Renal pelvis (tissue), 12 donors: ENCODE measurements around the gene TMEM86B. TPM values are rescaled to one million over a fixed set of nuclear protein-coding genes. Genes with fewer than 3 reads are reported as not detected.

Source experiments
- DNase-seq: peaks from one replicate; pipeline ENCODE4 v3.0.0-alpha.2; 2013
- long read RNA-seq, 16 experiments: transcript quantifications; one replicate each; lab custom pipeline, GENCODE V29; 2026
- polyA plus RNA-seq, 3 donors: library from polyadenylated mRNA; unstranded; fragments of 120-200 nt; gene quantifications; one replicate each; pipeline ENCODE4 v1.2.1, GENCODE V29; 2013; ENCODE audit not compliant: insufficient read length in 3 of 3

TMEM86B gene, protein sequence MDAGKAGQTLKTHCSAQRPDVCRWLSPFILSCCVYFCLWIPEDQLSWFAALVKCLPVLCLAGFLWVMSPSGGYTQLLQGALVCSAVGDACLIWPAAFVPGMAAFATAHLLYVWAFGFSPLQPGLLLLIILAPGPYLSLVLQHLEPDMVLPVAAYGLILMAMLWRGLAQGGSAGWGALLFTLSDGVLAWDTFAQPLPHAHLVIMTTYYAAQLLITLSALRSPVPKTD
- polyA plus RNA-seq: 1 to 10 TPM; 4.4 to 6.5 (median 4.6) TPM
- long read RNA-seq, donor 1: 0 reads
- long read RNA-seq, donor 2, partial matches to known transcripts: 0 of 1 reads
- long read RNA-seq, donor 2, other reads (novel, unspliced or antisense): 0 of 1 reads
- long read RNA-seq, donor 3, partial matches to known transcripts: 0 of 3 reads
- long read RNA-seq, donor 3, other reads (novel, unspliced or antisense): 0 of 3 reads
- long read RNA-seq, donor 4, partial matches to known transcripts: 0 of 2 reads
- long read RNA-seq, donor 4, other reads (novel, unspliced or antisense): 0 of 2 reads
- long read RNA-seq, donor 5, partial matches to known transcripts: 0 of 1 reads
- long read RNA-seq, donor 5, other reads (novel, unspliced or antisense): 0 of 1 reads
- long read RNA-seq, donor 6, partial matches to known transcripts: 0 of 3 reads
- long read RNA-seq, donor 6, other reads (novel, unspliced or antisense): 0 of 3 reads
- long read RNA-seq, donor 7, partial matches to known transcripts: 0 of 4 reads
- long read RNA-seq, donor 7, other reads (novel, unspliced or antisense): 0 of 4 reads
- long read RNA-seq, donor 8, partial matches to known transcripts: 0 of 4 reads
- long read RNA-seq, donor 8, other reads (novel, unspliced or antisense): 0 of 4 reads
- long read RNA-seq, donor 9, partial matches to known transcripts: 0 of 3 reads
- long read RNA-seq, donor 9, other reads (novel, unspliced or antisense): 0 of 3 reads
- long read RNA-seq, donor 10, partial matches to known transcripts: 0 of 5 reads
- long read RNA-seq, donor 10, other reads (novel, unspliced or antisense): 0 of 5 reads
- long read RNA-seq, donor 11, partial matches to known transcripts: 0 of 4 reads
- long read RNA-seq, donor 11, other reads (novel, unspliced or antisense): 0 of 4 reads
- long read RNA-seq, donor 12, partial matches to known transcripts: 0 of 5 reads
- long read RNA-seq, donor 12, other reads (novel, unspliced or antisense): 0 of 5 reads
- long read RNA-seq, donor 13, partial matches to known transcripts: 0 of 1 reads
- long read RNA-seq, donor 13, other reads (novel, unspliced or antisense): 0 of 1 reads
- long read RNA-seq, donor 14, partial matches to known transcripts: 0 of 3 reads
- long read RNA-seq, donor 14, other reads (novel, unspliced or antisense): 0 of 3 reads
- long read RNA-seq, donor 15, transcript TMEM86B-203 (2 exons, 1,508 nt): major isoform, 6 of 11 reads
- long read RNA-seq, donor 15, partial matches to known transcripts: 0 of 11 reads
- long read RNA-seq, donor 15, other reads (novel, unspliced or antisense): 0 of 11 reads
- long read RNA-seq, donor 16, partial matches to known transcripts: 0 of 4 reads
- long read RNA-seq, donor 16, other reads (novel, unspliced or antisense): 0 of 4 reads

DNA sequence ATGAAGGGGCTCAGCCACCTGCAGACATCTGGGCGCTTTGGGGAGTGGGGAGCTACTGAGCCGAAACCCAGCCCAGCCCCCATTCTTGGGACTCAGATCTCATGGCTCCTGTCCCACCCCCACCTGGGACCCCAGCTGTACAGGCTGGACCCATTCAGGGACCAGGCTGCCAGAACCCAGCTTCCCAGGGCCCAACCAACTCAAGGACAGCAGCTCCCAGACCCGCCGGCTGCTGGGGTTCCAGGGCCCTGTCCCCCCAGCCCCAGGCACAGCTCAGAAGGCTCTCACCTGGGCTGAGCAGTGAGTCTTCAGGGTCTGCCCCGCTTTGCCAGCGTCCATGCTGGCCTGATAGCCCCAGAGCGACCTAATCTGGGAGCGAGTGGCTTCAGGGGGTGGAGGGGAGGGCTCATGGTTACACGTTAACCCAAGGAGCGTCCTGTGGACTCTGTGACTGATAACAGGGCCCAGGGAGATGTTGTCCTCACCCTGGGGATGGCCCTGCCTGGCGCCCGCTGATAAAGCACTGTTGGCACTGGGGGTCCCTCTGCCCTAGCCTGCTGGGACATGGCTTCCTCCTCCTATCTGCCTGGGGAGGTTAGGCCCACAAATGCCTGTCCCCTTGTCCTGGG lies at the start of gene TMEM86B:
TSS of gene TMEM86B (minus strand) at position 361 of the 629 bp plus-strand sequence. CDS start at position 339, 22 bp downstream.
- no peak for DNase-seq

DNA sequence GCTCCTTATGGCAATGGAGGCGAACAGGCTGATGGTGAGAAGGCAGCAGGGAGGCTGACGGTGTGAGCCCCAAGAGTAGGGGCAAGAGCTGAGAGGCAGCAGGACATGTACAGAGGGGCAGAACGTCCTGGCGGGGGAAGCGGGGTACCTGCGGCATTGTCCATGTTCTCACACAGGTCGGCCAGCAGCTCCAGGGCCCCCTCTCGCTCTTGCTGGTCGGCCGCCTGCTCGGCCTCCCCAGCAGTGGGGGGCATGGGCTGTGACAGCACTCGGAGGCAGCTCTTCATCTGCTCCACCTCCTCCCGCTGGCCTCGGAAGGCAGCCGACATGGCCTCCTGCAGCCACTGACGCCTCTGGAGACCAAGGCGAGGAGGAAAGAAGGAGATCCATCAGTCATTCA lies 48.9 kb upstream of the TMEM86B start:
- DNase-seq: no peak

DNA sequence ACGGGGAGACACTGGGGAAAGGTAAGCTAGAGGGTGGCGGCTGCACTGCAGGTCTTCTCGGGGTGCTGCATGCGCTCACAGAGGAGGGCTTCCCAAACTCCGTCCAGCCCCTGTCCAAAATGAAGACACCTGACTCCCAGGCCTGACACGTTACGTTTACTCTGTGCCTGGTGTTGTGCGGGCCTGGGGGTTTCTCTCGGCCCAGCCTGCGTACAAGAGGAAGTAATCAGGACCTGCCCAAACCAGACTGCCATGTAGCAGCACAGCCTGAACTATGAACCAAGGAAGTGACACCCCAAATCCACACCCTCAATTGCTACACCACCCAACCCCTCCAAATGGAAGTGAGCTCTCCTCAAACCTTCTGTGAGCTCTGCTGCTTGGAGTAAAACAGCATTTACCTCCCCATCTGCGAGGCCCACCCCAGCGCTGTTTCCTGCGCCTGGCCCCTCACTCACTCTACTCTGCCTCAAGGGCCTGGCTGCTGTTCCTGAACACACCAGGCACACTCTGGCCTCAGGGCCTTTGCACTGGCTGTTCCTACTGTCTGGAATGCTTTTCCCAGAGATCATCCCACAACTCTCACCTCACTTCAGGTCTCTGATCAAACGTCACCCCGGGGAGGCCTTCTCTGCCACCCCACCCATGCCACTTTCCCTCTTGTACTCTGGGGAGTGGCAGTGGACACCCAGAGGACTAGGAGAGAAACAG lies 48.3 kb upstream of the TMEM86B start:
- DNase-seq: no peak

DNA sequence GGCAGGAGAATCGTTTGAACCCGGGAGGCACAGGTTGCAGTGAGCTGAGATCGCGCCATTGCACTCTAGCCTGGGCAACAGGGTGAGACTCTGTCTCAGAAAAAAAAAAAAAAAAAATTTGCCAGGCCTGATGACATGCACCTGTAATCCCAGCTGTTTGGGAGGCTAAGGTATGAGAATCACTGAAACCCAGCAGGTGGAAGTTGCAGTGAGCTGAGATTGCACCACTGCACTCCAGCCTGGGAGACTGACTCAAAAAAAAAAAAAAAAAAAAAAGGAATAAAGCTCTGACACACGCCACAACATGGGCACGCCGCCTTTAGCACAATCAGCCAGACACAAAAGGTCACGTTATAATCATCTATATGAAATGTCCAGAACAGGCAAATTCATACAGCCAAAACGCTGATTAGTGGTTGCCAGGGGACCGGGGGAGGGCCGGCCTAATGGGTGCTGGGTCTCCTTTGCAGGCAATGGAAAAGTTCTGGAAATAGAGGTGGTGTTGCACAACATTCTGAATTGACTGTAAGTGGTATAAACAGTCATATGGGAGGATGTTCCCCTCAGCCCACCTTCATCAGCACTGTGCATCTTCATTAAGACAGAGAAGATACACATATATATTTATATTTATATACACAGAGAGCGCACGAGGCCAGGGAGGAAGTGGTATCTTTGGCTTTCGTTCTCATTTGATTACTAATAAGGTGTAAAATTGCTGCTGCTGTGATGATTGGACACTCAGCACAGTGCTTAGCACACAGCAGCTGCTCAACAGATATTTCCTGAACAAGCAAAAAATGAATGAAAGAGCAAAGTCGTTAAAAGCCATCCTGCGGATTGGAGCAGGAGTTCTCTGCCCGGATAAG lies 47.5 kb upstream of the TMEM86B start:
- no peak for DNase-seq

DNA sequence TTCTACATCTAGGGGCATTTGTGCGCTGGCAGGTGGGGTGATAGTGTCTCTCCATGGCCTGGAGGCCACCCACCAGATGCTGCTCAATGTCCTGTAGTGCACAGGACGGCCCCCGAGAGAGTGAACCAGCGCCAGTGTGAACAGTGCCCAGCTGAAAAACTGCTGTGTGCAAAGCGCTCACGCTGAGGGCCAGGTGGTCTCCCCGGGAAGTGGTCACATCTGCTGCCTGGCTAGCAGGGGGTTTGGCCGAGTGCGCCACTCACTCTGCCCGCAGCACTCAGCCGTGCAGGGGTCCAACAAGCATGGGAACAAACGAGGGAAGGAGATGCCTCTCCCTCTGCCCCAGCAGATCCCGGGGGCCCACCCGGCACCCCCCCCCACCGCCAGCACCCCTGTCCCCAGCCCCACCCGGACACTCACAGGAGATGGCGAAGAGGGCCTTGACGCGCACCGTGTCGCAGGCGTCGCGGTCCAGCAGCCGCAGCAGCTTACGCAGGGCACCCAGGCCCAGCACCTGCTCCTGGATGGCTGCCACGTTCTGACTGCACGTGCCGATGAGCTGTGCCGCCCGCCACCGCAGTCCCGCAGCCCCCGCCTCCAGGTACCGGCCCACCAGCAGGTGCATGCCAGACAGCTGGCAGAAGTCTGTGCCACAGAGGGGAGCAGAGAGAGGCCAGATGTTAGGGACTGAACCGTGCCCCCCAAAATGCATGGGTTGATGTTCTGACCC lies 45.6 kb upstream of the TMEM86B start:
- no peak for DNase-seq

DNA sequence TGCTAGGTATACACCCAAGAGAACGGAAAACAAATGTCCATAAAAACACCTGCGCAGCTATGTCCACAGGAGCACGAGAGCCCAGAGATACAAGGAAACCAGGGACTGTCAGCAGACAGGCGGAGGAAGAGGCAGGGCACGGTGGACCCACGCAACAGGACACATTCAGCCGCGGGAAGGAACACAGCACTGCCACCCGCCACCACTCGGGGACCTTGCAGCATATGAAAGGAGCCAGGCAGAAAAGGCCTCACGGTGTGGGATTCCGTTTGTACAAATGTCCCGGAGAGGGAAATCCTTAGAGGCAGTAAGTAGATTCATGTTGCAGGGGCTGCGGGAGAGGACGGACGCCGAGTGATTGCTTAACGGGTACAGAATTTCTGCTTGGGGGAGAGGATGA lies 43.6 kb upstream of the TMEM86B start:
- DNase-seq: no peak

DNA sequence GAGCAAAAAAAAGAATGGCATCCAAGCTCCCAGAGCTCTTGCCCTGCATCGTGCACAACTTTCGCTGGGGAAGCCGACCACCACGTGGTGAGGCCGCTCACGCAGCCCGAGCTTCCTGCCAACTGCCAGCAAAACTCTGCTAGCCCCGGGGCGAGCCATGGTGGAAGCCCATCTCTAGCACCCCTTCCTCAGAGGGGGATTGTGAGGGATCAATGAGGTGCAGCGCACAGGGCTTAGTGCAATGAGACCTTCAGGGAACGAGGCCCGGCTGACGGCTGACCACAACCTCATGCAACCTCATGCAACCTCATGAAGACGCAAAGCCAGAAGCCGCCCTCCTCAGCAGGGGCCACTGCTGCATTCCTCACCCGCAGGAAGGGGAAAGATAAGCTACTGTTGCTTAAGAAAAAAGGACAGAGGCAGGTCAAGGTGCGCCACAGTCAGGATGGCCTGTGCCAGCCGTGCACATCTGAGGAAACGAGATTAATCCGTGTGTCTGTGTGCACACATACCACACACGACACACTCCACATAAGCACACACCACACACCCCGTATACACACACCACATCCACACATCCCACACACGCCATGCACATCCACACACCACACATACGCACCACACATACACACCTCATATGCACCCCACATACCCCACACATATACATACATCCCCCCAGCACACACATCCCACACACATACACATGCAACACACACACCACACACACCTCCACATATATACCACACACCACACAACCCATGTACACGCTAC lies 41.8 kb upstream of the TMEM86B start:
- DNase-seq: no peak

DNA sequence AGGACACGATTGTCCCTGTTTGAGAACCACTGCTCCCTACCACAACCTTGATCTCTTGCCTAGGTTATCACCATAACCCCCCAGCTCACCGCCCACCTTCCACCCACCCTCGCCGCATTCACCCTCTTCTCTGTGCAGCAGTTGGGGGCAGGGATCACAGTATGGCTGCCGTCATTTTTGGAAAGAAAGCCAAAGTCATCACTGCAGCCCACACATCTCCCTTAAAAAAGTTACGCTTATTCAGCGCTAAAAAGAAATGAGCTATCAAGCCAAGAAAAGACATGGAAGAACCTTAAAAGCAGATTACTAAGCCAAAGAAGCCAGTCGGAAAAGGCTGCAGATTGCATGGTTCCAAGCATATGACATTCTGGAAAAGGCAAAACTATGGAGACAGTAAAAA lies 40.7 kb upstream of the TMEM86B start:
- DNase-seq: no peak

DNA sequence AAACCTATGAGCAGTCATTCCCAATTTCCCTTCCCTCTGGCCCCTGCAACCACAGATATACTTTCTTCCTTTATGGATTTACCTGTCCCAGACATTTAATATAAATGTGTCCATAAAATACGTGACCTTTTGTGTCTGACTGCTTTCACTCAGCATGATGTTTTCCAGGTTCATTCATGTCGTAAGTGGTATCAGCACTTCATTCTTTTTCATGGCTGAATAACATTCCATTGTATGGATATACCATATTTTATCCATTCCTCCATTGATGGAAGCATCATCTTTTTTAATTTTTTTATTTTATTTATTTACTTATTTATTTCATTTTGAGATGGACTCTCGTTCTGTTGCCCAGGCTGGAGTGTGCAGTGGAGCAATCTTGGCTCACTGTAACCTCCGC lies 38.3 kb upstream of the TMEM86B start:
- no peak for DNase-seq

DNA sequence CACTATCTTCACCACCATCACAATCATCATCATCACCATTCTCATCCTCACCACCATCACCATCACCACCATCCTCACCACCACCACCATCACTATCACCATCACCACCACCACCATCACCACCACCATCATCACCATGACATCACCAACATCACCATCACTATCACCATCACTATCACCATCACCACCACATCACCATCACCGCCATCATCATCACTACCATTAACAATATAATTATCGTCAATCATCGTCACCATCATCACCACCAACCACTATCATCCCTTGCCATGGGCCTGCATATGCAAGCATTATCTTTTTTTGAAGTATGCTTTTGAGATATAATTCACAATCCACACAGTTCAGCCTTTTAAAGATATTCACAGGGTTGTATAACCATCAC lies 37.8 kb upstream of the TMEM86B start:
- DNase-seq: no peak

DNA sequence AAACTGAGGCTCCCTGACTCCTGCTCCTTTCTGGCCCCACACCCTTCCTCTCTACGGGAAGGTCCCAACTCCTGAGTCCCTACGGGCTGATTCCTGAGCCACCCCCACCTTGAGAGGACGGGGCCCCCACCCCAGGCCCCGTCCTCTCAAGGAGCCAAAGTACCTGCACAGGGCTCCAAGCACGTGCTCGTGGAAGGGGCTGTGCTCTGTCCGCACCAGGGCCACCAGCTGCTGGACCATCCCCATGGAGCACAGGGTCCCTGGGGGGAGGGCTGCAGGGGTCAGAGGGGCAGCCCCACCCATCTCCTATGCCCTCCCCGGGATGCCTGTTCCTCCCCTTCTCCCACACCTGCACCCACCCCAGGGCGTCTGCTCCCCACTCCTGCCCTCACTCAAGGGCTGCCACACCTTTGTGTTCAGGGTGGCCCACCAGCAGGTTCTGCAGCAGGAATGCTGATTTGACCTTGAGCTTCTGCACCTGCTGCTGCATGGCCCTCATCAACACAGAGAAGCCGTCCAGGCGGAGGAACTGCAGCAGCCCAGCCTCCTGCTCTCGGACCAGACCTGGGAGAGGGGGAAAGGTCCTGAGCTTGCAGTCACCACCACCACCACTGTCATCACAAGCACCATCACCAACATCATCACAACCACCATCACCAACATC lies 37.3 kb upstream of the TMEM86B start:
- DNase-seq: no peak

DNA sequence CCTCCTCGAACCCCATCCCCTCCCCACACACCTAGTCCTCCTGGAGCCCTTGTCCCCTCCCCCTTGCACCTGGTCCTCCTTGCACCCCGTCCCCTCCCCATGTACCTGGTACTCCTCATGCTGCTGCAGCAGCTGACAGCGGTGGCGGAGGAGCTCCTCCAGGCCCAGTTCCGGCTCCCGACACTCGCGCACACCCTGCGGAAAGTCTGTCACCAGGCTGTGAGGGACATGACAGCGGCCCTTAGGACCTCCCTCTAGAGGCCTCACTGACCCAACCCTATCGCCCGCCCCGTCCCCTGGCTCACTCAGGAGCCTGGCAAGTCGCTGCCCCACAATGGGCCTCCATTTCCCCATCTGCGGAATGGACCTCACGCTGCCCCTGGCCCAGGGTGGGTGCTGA lies 36.6 kb upstream of the TMEM86B start:
- no peak for DNase-seq

DNA sequence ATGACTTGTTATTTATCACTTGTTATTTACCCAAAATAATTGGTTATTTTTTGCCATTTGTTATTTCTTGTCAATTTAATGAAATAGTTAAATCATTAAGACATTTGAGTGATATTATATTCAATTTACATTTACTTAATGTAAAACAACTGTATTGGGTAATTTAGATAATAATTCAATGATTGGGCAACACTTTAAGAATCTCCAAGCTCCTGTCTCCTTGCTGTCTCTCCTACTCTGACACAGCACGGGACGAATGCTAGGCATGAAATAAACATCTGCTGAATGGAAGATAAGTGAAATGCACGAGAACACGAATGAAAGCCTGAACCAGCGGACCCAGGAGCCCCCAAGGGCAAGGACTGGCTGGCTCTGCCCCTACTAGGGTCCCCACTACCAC lies 36.0 kb upstream of the TMEM86B start:
- no peak for DNase-seq

DNA sequence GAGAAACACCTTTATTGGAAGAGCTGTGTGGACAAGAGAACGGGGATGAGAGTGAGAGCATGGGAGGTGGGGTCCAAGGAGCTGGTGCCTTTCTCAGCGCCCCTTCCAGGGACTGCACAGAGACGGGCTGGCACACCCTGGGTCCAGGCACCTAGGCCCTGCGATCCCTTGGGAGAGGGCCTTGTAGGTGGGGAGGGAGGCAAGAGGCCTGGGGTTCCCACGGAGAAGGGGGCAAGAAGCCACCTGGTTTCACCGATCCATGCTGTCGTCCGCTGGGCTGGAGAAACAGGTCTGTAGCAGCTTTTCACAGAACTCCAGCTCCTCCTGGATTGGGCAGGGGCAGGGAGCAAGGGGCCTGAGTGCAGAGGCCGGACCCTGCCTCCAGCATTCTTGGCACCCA lies 33.8 kb upstream of the TMEM86B start:
- DNase-seq: no peak

DNA sequence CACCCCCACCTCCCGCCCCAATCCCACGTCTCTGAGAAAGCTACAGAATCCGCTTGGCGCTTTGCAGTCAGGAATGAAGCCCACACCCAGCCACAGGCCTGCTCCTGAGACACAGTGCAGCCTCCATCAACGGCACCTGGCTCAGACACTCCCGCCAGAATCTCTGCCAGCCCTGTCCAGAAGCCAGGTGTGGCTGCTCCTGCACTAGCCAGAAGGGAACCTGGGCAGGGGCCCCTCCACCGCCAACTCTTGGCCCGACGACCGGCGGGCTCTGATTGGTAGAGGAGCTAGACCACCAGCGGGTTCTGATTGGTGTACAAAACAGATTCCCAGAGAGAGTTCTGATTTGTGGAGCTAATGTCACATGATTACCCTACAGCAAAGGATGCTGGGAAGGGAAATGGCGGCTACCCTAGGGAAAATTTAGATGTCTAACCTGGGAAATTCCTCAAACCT lies 33.1 kb upstream of the TMEM86B start:
- DNase-seq: no peak

DNA sequence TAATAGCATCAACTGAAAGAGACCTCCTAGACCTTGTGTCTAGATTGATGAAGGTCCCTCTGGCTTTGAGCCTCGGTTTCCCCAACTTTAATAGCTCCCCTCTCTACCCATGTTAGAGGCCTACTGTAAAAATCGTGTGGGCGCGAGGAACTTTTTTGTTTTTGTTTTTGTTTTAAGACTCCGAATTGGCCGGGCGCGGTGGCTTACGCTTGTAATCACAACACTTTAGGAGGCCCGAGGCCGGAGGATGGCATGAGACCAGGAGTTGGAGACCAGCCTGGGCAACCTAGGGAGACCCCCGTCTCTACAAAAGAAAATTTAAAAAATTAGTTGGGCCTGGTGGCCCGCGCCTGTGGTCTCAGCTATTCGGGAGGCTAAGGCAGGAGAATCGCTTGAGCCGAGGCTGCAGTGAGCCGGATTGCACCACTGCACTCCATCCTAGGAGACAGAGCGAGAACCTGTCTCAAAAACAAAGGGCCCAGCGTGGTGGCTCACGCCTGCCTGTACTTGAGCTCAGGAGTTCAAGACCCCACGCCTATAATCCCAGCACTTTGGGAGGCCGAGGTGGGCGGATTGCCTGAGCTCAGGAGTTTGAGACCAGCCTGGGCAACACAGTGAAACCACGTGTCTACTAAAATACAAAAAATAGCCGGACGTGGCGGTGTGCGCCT lies 31.1 kb upstream of the TMEM86B start:
- no peak for DNase-seq
